Measurements from ENCODE around the gene IFITM2.
"Not testable (repeated sequence)": the region's sequence is repeated elsewhere in the genome, so short reads cannot be mapped to it uniquely, and the experiment has no call there.

IFITM2 gene

DNA sequence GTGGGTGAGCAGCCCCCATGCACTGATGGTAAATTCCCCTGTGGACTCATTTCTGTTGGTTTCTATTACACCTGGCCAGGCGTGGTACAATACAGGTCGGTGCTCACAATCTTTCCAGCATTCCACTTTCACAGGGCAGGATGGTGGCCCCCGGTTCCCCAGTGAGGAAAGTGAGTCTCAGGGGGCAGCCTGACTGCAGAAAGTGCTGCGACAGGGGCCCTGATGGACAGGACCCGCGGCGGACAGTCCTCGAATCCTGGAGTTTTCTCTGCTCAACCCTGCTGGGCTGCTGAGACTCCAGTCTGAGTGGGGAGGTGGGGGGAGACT is 21.8 kb upstream of the IFITM2 start:
- no peak for ATAC-seq (replicated peaks)

DNA sequence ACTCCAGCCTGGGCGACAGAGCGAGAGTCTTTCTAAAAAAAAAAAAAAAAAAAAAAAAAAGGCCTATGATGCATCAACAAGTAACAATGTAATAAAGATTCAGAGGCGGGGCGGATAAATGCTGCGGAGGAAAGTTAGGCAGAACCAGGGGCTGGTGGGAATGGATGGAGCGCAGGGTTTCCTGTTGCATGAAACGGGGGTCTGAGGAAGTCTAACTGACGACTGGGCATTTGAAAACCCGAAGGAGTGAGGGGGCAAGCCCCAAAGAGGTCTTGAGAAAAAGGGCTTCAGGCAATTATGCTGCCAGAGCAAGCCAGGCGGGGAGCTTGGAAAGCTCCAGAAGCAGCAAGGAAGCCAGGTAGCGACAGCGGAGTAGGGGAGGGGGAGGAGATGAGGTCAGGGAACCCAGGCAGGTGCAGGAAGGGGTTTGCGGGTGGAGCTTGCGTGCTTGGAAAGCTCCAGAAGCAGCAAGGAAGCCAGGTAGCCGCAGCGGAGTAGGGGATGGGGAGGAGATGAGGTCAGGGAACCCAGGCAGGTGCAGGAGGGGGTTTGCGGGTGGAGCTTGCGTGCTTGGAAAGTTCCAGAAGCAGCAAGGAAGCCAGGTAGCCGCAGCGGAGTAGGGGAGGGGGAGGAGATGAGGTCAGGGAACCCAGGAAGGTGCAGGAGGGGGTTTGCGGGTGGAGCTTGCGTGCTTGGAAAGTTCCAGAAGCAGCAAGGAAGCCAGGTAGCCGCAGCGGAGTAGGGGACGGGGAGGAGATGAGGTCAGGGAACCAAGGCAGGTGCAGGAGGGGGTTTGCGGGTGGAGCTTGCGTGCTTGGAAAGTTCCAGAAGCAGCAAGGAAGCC is 20.4 kb upstream of the IFITM2 start:
- ATAC-seq (replicated peaks); DNase-seq; H3K9me3 Mint-ChIP-seq; H3K36me3 Mint-ChIP-seq: not testable (repeated sequence)
- Mint-ChIP-seq H3K27ac (peak overlapping the region; percentile 84), H3K4me3 (peak overlapping the region; percentile 85), H3K4me1 (peaks cover 19 to 29% of the 10 kb centered on the region in 2 donors), H3K27me3 (peaks cover 21 to 52% of the 10 kb centered on the region in 2 donors)

More for the DNA sequence above, 21.8 kb upstream of the IFITM2 start:
- no peak for DNase-seq
- Mint-ChIP-seq H3K9me3 (no peaks in the 10 kb centered on the region), H3K4me3 (no peak overlapping the region), H3K4me1 (peaks cover 29 to 42% of the 10 kb centered on the region in 2 donors), H3K27ac (no peak overlapping the region), H3K27me3 (peaks cover 34 to 65% of the 10 kb centered on the region in 2 donors), H3K36me3 (peaks cover 0 to under 1% of the 10 kb centered on the region in 2 donors)

DNA sequence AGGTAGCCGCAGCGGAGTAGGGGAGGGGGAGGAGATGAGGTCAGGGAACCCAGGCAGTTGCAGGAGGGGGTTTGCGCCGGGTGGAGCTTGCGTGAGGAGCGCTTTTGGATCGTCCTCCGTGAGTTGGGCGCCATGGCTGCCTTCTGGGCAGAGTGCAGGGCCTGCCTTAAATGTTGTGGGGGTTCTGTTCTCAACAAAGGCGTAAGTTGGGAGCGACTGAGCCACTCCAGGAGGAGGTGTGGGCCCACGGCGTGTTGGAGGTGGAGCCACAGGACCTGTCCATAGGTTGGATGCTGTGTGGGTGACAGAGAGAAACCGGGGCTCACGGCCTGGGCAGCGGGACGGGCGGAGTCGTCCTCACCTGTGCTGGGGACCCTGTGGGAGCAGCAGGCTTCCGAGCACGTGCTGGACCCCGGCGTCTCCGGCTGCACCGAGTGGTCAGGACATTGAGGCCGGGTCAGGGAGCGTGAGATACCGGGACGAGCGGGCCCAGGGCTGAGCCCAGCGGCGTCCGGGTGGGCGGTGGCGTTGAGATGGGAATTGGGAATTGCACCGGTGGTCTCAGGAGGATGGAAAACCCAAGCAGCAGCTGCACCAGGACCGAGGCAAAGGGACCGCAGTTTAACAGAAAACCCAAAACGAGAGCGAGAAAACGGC is 19.7 kb upstream of the IFITM2 start:
- Mint-ChIP-seq H3K27me3 (peaks cover 13 to 44% of the 10 kb centered on the region in 2 donors), H3K27ac (peak overlapping the region; percentile 85), H3K36me3 (peaks cover 0 to 13% of the 10 kb centered on the region in 2 donors), H3K4me3 (peak overlapping the region; percentile 85), H3K4me1 (peaks cover 19 to 27% of the 10 kb centered on the region in 2 donors), H3K9me3 (no peaks in the 10 kb centered on the region)
- DNase-seq (no peak), ATAC-seq (replicated peaks) (peak in 1 of 2 donors; percentile 9)

DNA sequence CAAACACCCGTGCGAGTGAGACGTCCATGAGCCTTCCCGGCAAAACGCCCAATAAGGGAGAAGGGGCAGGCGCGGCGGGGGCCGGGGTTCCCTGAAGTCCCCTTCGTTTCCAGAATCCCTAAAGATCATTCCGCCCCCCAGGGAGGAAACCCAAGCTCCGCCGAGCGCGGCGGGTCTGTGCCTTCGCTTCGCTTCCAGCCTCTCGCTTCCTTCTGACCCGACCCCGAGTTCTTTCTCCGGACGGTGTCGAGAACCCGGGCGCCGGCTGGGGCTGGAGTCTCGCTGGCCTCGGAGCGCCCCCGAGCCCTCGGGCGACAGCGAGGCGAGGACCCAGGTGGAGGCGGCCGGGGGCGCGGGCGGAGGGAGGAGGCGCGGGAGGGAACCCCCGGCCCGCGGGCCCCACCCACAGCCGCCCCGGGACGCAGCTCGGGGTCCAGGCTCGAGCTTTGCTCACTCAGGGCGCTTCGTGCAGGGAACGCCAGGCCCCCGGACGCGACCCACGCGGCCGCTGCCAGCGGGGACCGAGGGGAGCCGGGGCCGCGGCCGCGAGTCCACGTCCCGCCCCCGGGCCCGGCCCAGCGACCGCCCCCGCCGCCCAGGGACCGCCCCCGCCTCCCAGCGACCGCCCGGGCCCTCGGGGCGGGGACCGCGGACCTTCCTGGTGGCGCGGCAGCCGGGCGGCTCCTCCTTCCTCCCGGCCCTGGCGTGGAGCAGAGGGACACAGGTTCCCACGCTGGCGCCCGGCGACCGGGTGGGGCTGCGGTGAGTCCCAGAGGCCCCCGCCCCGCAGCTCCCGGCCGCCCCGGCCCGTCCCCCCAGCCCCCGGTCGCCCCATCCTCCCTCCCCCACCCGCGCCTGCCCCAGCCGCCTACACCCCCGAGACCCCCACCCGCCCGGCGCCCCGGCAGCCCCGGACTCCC is 18.9 kb upstream of the IFITM2 start, which contains the start of gene PGGHG:
PGGHG (plus strand) TSS at position 649 of the 920 bp plus-strand sequence. CDS start 691 bp downstream, outside the sequence.
- ATAC-seq (replicated peaks): peak; percentile 66 to 79

DNA sequence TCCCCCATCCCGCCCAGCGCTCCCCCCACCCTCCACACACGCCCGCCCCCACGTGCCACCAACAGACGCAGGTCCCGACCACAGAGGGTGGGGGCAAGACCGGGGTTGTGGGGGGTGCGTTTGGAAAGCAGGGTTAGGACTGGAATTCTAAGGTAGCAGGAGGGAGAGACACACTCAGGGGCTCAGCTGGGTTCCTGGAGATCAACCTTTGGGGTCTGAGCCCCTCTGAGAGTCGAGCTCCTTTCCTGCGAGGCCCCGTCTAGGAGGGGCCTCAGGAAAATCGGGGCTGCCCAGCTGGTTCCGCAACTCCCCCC is 18.3 kb upstream of the IFITM2 start:
- peaks cover 3 to 13% of the 10 kb centered on the region in 2 donors for H3K36me3 Mint-ChIP-seq
- peaks cover 7 to 32% of the 10 kb centered on the region in 2 donors for H3K27me3 Mint-ChIP-seq
- H3K4me1 Mint-ChIP-seq: peaks cover 19 to 27% of the 10 kb centered on the region in 2 donors
- no peaks in the 10 kb centered on the region for H3K9me3 Mint-ChIP-seq
- peak overlapping the region; percentile 85 for H3K27ac Mint-ChIP-seq
- ATAC-seq (replicated peaks) (peak in 1 of 2 donors; percentile 12), DNase-seq (no peak)
- peak overlapping the region; percentile 73 to 78 for H3K4me3 Mint-ChIP-seq

More for the DNA sequence above, 18.9 kb upstream of the IFITM2 start, which contains the start of gene PGGHG:
- Mint-ChIP-seq H3K27me3 (peaks cover 8 to 36% of the 10 kb centered on the region in 2 donors), H3K36me3 (peaks cover 1 to 13% of the 10 kb centered on the region in 2 donors), H3K27ac (peak within 1 kb of the TSS; percentile 85), H3K4me3 (peak within 1 kb of the TSS; percentile 85), H3K9me3 (no peaks in the 10 kb centered on the region), H3K4me1 (peaks cover 19 to 27% of the 10 kb centered on the region in 2 donors)
- DNase-seq: no peak

DNA sequence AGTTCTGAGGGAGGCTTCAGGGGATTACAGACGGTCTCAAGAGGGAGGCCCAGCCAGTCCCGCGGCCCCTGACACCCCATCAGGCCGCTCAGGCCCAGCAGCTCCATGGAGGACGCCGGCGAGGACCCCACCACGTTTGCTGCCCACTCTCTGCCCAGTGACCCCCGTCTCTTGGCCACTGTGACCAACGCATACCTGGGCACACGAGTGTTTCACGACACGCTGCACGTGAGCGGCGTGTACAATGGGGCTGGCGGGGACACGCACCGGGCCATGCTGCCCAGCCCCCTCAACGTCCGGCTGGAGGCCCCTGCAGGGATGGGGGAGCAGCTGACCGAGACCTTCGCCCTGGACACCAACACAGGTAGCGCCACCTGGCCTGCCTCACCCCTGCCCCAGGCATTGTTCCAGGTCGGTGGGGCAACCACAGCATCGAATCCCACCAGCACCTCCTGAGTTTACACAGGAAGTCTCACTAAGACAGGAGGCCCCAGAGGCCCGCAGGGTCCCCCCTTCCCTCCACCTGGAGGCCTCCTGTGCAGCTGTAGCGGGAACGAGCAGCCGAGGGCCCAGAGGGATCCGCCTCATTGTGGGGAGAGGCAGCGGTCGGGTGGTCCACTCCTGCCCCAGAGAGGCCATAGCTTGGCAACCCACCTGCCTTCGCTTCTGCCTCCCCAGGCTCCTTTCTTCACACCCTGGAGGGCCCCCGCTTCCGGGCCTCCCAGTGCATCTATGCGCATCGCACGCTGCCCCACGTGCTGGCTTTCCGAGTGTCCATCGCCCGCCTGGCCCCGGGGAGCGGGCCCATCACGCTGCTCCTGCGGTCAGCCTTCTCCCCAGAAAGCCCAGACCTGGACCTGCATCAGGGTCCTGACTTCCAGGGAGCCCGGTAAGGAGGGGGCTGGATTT is 17.6 kb upstream of the IFITM2 start:
- Mint-ChIP-seq H3K9me3 (no peaks in the 10 kb centered on the region), H3K4me1 (peaks cover 19 to 27% of the 10 kb centered on the region in 2 donors), H3K4me3 (peak overlapping the region; percentile 73 to 78), H3K27me3 (peaks cover 7 to 26% of the 10 kb centered on the region in 2 donors), H3K36me3 (peaks cover 3 to 18% of the 10 kb centered on the region in 2 donors), H3K27ac (peak overlapping the region; percentile 85)
- DNase-seq (no peak), ATAC-seq (replicated peaks) (no peak)

DNA sequence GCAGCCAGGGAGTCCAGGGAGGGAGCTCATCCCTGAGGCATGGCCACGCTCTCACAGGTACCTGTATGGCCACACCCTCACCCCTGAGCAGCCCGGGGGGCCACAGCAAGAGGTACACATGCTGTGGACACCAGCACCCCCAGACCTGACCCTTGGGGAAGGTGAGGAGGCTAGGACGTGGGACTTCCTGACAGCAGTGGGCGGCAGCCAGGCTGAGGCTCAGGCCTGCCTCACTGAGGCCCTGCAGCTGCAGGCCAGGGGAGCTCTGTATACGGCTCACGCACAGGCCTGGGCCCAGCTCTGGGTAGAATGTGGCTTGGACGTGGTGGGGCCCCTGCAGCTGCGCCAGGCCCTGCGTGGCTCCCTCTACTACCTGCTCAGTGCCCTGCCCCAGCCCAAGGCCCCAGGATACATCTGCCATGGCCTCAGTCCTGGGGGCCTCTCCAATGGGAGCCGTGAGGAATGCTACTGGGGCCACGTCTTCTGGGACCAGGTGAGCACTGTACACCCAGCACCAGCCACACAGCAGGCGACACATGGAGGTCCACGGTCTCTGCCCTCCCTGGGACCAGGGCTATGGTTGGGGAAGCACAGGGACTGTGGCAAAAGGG is 16.9 kb upstream of the IFITM2 start:
- peaks cover 19 to 27% of the 10 kb centered on the region in 2 donors for H3K4me1 Mint-ChIP-seq
- H3K27me3 Mint-ChIP-seq: peaks cover 7 to 19% of the 10 kb centered on the region in 2 donors
- peak overlapping the region; percentile 28 to 78 for H3K4me3 Mint-ChIP-seq
- peaks cover 3 to 18% of the 10 kb centered on the region in 2 donors for H3K36me3 Mint-ChIP-seq
- DNase-seq: no peak
- no peak for ATAC-seq (replicated peaks)
- no peak overlapping the region for H3K27ac Mint-ChIP-seq
- H3K9me3 Mint-ChIP-seq: no peaks in the 10 kb centered on the region

DNA sequence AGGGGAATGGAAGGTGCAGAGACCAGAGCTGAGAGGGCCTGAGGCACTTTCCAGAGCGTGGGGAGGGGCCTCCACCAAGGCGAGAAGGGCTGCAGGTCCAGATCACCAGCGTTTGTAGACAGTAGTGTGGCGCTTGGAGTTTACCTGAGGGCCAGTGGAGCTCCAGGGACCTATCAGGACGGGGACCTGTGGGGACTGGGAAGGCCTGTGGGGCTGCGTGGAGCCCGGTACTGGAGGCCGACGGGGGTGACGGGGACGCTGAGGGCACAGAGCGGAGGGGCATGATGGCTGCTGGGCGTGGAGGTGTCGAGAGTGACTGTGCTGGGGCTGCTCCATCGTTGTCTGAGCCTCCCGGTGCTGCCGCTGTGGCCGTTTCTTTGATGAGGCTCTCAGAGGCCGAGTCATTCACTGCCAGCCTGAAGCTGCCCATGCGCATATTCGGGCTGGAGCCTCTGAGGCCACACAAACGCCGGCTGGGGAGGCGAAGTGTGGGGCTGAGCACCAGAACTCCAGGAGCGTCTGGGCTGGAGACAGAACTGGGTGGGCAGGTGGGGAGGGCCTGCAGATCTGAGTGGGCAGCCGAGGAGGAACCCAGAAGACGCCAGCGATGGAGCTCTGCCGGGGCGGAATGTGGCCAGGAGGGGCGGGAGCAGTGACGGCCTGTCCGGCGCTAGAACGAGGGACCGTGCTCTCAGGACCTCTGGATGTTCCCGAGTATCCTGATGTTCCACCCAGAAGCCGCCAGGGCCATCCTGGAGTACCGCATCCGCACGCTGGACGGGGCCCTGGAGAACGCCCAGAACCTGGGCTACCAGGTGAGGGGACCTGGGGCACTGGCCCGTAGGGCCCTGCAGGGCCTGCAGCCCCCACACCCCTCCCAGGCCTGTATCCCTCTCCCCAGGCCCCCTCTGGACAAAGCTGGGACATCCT is 16.1 kb upstream of the IFITM2 start:
- ATAC-seq (replicated peaks) (no peak), DNase-seq (no peak)
- Mint-ChIP-seq H3K36me3 (peaks cover 3 to 18% of the 10 kb centered on the region in 2 donors), H3K9me3 (no peaks in the 10 kb centered on the region), H3K27me3 (peaks cover 7 to 15% of the 10 kb centered on the region in 2 donors), H3K27ac (no peak overlapping the region), H3K4me1 (peaks cover 19 to 27% of the 10 kb centered on the region in 2 donors), H3K4me3 (no peak overlapping the region)

DNA sequence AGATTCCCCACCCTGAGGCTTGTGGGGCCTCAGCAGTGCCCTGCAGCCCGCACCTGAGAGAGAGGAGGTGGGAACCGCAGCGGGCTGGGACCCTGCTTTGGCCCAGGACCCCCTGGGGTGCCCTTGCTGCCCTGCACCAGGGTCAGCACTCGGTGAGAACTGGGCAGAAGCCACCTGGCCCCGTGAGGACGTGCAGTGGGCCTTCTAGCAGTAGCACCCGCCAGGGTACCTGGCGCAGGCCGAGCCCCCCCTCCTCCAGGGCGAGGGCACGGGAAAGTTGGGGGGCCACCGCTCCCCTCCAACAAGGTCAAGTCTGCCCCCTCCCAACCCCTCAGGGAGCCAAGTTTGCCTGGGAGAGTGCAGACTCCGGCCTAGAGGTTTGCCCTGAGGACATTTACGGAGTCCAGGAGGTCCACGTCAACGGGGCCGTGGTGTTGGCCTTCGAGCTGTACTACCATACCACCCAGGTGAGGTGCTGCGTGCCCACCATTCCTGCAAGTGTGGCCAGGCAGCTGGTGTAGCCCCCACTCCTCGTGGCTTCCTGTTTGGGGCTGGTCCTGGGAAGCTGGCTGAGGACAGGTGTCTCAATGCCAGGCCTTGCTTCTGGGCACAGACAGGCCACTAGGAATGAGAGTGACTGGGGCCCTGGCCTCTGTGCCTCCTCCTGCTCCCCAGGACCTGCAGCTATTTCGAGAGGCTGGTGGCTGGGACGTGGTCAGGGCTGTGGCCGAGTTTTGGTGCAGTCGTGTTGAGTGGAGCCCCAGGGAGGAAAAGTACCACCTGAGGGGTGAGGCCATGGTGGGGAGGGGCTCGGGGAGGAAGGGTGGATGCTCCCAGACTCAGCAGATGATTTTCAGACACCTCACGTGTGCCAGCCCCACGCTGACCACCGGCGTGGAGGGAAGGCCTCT is 15.2 kb upstream of the IFITM2 start:
- ATAC-seq (replicated peaks) (no peak), DNase-seq (no peak)
- Mint-ChIP-seq H3K4me3 (no peak overlapping the region), H3K4me1 (peaks cover 16 to 21% of the 10 kb centered on the region in 2 donors), H3K9me3 (no peaks in the 10 kb centered on the region), H3K27ac (no peak overlapping the region), H3K27me3 (peaks cover 3 to 7% of the 10 kb centered on the region in 2 donors), H3K36me3 (peaks cover 3 to 18% of the 10 kb centered on the region in 2 donors)

DNA sequence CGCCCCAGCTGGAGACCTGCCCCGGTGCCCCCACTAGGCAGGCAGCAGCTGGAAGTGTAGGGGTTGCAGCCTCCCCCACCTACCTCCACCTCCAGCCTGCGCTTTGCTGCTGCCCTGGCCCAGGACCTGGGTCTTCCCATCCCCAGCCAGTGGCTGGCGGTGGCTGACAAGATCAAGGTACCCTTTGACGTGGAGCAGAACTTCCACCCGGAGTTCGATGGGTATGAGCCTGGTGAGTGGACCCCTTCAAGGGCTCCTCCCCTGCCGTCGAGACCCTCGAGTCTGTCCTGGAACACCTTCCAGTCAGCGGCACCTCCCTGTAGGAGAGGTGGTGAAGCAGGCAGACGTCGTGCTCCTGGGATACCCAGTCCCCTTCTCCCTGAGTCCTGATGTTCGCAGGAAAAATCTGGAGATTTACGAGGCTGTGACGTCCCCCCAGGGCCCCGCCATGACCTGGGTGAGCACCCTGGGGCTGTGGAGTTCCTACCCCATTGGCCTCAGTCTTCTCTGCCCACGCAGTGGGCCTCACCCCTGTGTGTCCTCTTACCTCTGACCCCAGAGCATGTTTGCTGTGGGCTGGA is 14.3 kb upstream of the IFITM2 start:
- no peak overlapping the region for H3K4me3 Mint-ChIP-seq
- H3K36me3 Mint-ChIP-seq: peaks cover 3 to 18% of the 10 kb centered on the region in 2 donors
- no peaks in the 10 kb centered on the region for H3K9me3 Mint-ChIP-seq
- H3K27me3 Mint-ChIP-seq: peaks cover 6 to 9% of the 10 kb centered on the region in 2 donors
- DNase-seq (no peak), ATAC-seq (replicated peaks) (no peak)
- no peak overlapping the region for H3K27ac Mint-ChIP-seq
- peaks cover 13 to 17% of the 10 kb centered on the region in 2 donors for H3K4me1 Mint-ChIP-seq
